HEK293 (cell line): ENCODE results near the gene CLTCL1.

ENCODE experiments used
- KLF9 ChIP-seq: fragments of 450-650 bp; formaldehyde crosslinking; IDR thresholded peaks from 2 replicates; pipeline ENCODE4 v1.5.1; 2016; ENCODE audit warnings: missing biosample characterization, missing genetic modification characterization, low read depth
- YY1 ChIP-seq: fragments of 450-650 bp; formaldehyde crosslinking; IDR thresholded peaks from 2 replicates; pipeline ENCODE4 v1.5.1; 2018; ENCODE audit warnings: missing biosample characterization, missing genetic modification characterization
- ZNF248 ChIP-seq: fragments of 450-650 bp; formaldehyde crosslinking; IDR thresholded peaks from 2 replicates; pipeline ENCODE4 v1.5.1; 2017; ENCODE audit warnings: missing biosample characterization, missing genetic modification characterization
- ZNF48 ChIP-seq: fragments of 450-650 bp; formaldehyde crosslinking; IDR thresholded peaks from 2 replicates; pipeline ENCODE4 v1.5.1; 2016; ENCODE audit warnings: missing biosample characterization, missing genetic modification characterization
- TF ChIP-seq, protein P1 (sequence below): fragments of 450-650 bp; formaldehyde crosslinking; IDR thresholded peaks from 2 replicates; pipeline ENCODE4 v1.5.1; 2016; ENCODE audit warnings: missing biosample characterization, missing genetic modification characterization

DNA sequence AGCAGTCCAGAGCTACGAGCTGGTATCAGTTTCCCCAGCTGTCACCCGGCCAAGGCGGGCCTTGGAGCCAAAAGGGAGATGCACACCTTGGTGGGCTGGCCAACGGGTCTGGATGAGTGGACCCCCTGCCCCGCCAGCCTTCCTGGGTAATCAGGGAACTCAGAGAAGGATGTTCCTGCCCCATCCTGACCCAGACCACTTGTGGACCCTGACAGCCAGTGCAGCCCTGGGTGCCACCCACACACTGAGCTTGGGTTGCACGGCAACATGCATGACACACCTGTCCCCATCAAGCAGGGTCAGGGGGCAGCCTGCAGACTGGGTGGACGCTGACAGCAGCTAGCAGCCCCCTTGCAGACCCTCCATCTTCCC, 121.6 kb downstream of the CLTCL1 start:
- TF ChIP-seq, protein P1, sequence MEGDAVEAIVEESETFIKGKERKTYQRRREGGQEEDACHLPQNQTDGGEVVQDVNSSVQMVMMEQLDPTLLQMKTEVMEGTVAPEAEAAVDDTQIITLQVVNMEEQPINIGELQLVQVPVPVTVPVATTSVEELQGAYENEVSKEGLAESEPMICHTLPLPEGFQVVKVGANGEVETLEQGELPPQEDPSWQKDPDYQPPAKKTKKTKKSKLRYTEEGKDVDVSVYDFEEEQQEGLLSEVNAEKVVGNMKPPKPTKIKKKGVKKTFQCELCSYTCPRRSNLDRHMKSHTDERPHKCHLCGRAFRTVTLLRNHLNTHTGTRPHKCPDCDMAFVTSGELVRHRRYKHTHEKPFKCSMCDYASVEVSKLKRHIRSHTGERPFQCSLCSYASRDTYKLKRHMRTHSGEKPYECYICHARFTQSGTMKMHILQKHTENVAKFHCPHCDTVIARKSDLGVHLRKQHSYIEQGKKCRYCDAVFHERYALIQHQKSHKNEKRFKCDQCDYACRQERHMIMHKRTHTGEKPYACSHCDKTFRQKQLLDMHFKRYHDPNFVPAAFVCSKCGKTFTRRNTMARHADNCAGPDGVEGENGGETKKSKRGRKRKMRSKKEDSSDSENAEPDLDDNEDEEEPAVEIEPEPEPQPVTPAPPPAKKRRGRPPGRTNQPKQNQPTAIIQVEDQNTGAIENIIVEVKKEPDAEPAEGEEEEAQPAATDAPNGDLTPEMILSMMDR (tag by site-specific recombination) = no peak
- TF ChIP-seq ZNF248 (no peak), ZNF48 (tag by site-specific recombination) (no peak), KLF9 (tag by site-specific recombination) (no peak), YY1 (tag by site-specific recombination) (no peak)
